ENCODE results near the gene GSE1. TPM values are rescaled to one million over a fixed set of nuclear protein-coding genes. Genes with fewer than 3 reads are reported as not detected.

Gene GSE1
- total and polyA plus RNA-seq, 9 of the 15 experiments (the other 6 are each of a cell fraction or from before 2014, with no cell fraction given): 12.2 to 244 (median 57.9) TPM

DNA sequence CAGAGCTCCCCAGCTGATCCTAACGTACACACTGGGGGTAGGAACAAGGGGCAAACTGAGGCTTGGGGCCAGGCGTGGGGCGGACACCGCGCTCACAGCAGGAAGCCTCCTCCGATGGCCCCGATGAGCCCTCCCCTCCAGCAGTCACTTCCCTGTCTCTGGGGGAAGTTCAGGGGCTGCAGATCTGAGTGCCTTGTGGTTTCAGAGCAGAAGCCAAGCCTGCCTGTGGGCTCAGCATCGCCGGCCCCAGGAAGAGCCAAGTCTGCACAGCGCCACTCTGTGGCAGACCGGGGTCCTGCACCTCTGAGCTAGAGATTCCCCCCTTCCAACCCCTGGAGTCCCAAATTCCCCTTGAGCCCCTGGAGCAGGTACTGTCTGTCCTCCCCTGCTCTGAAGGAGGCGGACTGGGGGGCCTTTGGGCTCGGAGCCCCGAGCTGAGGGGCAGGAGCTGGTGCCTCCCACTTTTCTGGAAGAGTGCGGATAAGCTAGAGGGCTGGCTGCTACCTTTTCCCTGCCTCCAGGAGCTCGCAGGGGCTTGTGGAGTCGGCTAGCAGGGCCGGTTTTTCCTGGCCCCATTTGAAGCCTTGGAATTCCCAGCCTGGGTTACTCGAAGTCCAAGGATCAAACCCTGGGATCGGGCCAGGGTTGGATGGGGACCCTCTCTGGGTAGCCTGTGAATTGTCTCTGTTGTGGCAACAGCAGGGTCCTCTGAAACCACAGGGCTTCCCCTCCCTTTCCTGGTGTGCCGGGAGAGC is 2.9 kb downstream of the GSE1 start (continued):
- TF ChIP-seq, protein P1, sequence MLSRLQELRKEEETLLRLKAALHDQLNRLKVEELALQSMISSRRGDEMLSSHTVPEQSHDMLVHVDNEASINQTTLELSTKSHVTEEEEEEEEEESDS (CRISPR knock-in tag; IDR thresholded peaks at IDR 0.05): no peak
- TF ChIP-seq GABPA (tag; conservative IDR thresholded peaks at IDR 0.05; ENCODE audit: low read depth) (peak; percentile 38), ZNF77 (CRISPR knock-in tag; IDR thresholded peaks at IDR 0.05) (no peak), ZNF316 (IDR thresholded peaks at IDR 0.05) (no peak), HSF4 (CRISPR knock-in tag; IDR thresholded peaks at IDR 0.05; ENCODE audit: borderline replicate concordance) (no peak), MTA3 (IDR thresholded peaks at IDR 0.05; ENCODE audit: borderline replicate concordance) (peak; percentile 69), SREBF2 (CRISPR knock-in tag; IDR thresholded peaks at IDR 0.05) (no peak), NCOA4 (IDR thresholded peaks at IDR 0.05; ENCODE audit: partially characterized antibody) (no peak), MTF1 (CRISPR knock-in tag; IDR thresholded peaks at IDR 0.05; ENCODE audit: borderline replicate concordance) (no peak), NR3C1 (CRISPR knock-in tag; IDR thresholded peaks at IDR 0.05) (no peak), ZFX (CRISPR knock-in tag; IDR thresholded peaks at IDR 0.05) (no peak), ARID2 (IDR thresholded peaks at IDR 0.05) (no peak), ZFPM2 (CRISPR knock-in tag; IDR thresholded peaks at IDR 0.05) (no peak)
- TF ChIP-seq, protein P2, sequence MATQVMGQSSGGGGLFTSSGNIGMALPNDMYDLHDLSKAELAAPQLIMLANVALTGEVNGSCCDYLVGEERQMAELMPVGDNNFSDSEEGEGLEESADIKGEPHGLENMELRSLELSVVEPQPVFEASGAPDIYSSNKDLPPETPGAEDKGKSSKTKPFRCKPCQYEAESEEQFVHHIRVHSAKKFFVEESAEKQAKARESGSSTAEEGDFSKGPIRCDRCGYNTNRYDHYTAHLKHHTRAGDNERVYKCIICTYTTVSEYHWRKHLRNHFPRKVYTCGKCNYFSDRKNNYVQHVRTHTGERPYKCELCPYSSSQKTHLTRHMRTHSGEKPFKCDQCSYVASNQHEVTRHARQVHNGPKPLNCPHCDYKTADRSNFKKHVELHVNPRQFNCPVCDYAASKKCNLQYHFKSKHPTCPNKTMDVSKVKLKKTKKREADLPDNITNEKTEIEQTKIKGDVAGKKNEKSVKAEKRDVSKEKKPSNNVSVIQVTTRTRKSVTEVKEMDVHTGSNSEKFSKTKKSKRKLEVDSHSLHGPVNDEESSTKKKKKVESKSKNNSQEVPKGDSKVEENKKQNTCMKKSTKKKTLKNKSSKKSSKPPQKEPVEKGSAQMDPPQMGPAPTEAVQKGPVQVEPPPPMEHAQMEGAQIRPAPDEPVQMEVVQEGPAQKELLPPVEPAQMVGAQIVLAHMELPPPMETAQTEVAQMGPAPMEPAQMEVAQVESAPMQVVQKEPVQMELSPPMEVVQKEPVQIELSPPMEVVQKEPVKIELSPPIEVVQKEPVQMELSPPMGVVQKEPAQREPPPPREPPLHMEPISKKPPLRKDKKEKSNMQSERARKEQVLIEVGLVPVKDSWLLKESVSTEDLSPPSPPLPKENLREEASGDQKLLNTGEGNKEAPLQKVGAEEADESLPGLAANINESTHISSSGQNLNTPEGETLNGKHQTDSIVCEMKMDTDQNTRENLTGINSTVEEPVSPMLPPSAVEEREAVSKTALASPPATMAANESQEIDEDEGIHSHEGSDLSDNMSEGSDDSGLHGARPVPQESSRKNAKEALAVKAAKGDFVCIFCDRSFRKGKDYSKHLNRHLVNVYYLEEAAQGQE (IDR thresholded peaks at IDR 0.05; ENCODE audit: borderline replicate concordance): peak; percentile 62; the same call in 1 of the 2 replicates
- TF ChIP-seq, protein P2 (CRISPR knock-in tag; IDR thresholded peaks at IDR 0.05; ENCODE audit: low read depth): no peak
- TF ChIP-seq, protein P3, sequence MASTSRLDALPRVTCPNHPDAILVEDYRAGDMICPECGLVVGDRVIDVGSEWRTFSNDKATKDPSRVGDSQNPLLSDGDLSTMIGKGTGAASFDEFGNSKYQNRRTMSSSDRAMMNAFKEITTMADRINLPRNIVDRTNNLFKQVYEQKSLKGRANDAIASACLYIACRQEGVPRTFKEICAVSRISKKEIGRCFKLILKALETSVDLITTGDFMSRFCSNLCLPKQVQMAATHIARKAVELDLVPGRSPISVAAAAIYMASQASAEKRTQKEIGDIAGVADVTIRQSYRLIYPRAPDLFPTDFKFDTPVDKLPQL (IDR thresholded peaks at IDR 0.05; ENCODE audit: extremely low read depth, insufficient read length): no peak
- TF ChIP-seq, protein P4, sequence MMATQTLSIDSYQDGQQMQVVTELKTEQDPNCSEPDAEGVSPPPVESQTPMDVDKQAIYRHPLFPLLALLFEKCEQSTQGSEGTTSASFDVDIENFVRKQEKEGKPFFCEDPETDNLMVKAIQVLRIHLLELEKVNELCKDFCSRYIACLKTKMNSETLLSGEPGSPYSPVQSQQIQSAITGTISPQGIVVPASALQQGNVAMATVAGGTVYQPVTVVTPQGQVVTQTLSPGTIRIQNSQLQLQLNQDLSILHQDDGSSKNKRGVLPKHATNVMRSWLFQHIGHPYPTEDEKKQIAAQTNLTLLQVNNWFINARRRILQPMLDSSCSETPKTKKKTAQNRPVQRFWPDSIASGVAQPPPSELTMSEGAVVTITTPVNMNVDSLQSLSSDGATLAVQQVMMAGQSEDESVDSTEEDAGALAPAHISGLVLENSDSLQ (IDR thresholded peaks at IDR 0.05): 0 out of 2 replicates have a peak, but pooled peaks have one; percentile 3
- TF ChIP-seq, protein P5, sequence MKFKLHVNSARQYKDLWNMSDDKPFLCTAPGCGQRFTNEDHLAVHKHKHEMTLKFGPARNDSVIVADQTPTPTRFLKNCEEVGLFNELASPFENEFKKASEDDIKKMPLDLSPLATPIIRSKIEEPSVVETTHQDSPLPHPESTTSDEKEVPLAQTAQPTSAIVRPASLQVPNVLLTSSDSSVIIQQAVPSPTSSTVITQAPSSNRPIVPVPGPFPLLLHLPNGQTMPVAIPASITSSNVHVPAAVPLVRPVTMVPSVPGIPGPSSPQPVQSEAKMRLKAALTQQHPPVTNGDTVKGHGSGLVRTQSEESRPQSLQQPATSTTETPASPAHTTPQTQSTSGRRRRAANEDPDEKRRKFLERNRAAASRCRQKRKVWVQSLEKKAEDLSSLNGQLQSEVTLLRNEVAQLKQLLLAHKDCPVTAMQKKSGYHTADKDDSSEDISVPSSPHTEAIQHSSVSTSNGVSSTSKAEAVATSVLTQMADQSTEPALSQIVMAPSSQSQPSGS (CRISPR knock-in tag; IDR thresholded peaks at IDR 0.05): no peak
